OCI-LY7 (cell line): ENCODE results near the gene C9orf153. TPM values are rescaled to one million over a fixed set of nuclear protein-coding genes. Genes with fewer than 3 reads are reported as not detected.

Source experiments
- BruUV-seq: library from RNA; stranded (reverse); fragments of 400-500 nt; replicated peaks from 2 replicates; lab custom pipeline; 2021; lab: Mats Ljungman, UMichigan
- CTCF ChIA-PET: fragments of 300-600 bp; sonication (Branson Sonifier 250); formaldehyde crosslinking; loops from one replicate; lab custom pipeline; 2022; ENCODE audit warnings: antibody characterized with exemption; ENCODE audit not compliant: unreplicated experiment; lab: Charles Lee
- POLR2A ChIA-PET: fragments of 300-600 bp; sonication (Branson Sonifier 250); formaldehyde crosslinking; loops from one replicate; lab custom pipeline; 2022; ENCODE audit warnings: antibody characterized with exemption; lab: Charles Lee
- DNase-seq: peaks from one replicate; pipeline ENCODE4 v3.0.0-alpha.2; 2015; ENCODE audit warnings: low spot score
- H2AFZ ChIP-seq: fragments of 200-600 bp; sonication (generic), shearing (Covaris generic); 2 replicates; pipeline ENCODE4 v1.6.1; 2014; ENCODE audit warnings: mild to moderate bottlenecking, antibody characterized with exemption, low read length, moderate library complexity
- H3K27ac ChIP-seq: fragments of 200-600 bp; sonication (generic); 2 replicates; pipeline ENCODE4 v1.5.1; 2014; ENCODE audit warnings: mixed run types, low read depth, mild to moderate bottlenecking, moderate library complexity, low read length, inconsistent platforms; ENCODE audit not compliant: poor library complexity, severe bottlenecking
- H3K36me3 ChIP-seq: fragments of 200-600 bp; sonication (generic); 2 replicates; pipeline ENCODE4 v1.6.1; 2014; ENCODE audit warnings: mild to moderate bottlenecking, antibody characterized with exemption, low read length, moderate library complexity, mixed read lengths; ENCODE audit not compliant: insufficient read depth
- H3K4me1 ChIP-seq: fragments of 200-600 bp; sonication (generic); 2 replicates; pipeline ENCODE4 v1.5.1; 2014; ENCODE audit warnings: mild to moderate bottlenecking, low read length; ENCODE audit not compliant: insufficient read depth, poor library complexity, severe bottlenecking
- H3K4me2 ChIP-seq: fragments of 200-600 bp; sonication (generic); 2 replicates; pipeline ENCODE4 v1.6.1; 2014; ENCODE audit warnings: mild to moderate bottlenecking, low read length
- H3K4me3 ChIP-seq: fragments of 200-600 bp; sonication (generic); 2 replicates; pipeline ENCODE4 v1.5.1; 2014; ENCODE audit warnings: mild to moderate bottlenecking, low read depth, low read length; ENCODE audit not compliant: poor library complexity, severe bottlenecking
- H3K79me2 ChIP-seq: fragments of 200-600 bp; sonication (generic); 2 replicates; pipeline ENCODE4 v1.6.1; 2016; ENCODE audit warnings: low read depth, mild to moderate bottlenecking, low read length, moderate library complexity, mixed read lengths; ENCODE audit not compliant: insufficient read depth
- H3K9me2 ChIP-seq: fragments of 200-600 bp; sonication (generic); 2 replicates; pipeline ENCODE4 v1.6.1; 2016; ENCODE audit warnings: mild to moderate bottlenecking, low read length, mixed read lengths; ENCODE audit not compliant: insufficient read depth
- H3K9me3 ChIP-seq: fragments of 200-600 bp; sonication (generic); 2 replicates; pipeline ENCODE4 v1.6.1; 2014; ENCODE audit warnings: mild to moderate bottlenecking, mixed run types, low read length, mixed read lengths
- H4K20me1 ChIP-seq: fragments of 200-600 bp; sonication (generic); 2 replicates; pipeline ENCODE4 v1.6.1; 2014; ENCODE audit warnings: mild to moderate bottlenecking, antibody characterized with exemption, low read length, moderate library complexity, mixed read lengths; ENCODE audit not compliant: insufficient read depth
- EZH2phosphoT487 ChIP-seq: fragments of 200-600 bp; sonication (generic); IDR thresholded peaks from 2 replicates; pipeline ENCODE4 v1.6.1; 2018; ENCODE audit warnings: low read depth, borderline replicate concordance, mild to moderate bottlenecking, mixed run types, antibody characterized with exemption, low read length, moderate library complexity, mixed read lengths
- intact Hi-C: fragments of 100-400 bp; cut with micrococcal nuclease; formaldehyde crosslinking; loops from one replicate; pipeline ENCODE4 v1.10.0; 2022; ENCODE audit not compliant: unreplicated experiment
- total RNA-seq, 2 experiments: library from RNA; depleted of rRNA in 1 of 2; stranded (reverse); fragments of >200 nt in 1 of 2; shearing (Covaris generic) in 1 of 2; gene quantifications; 2 replicates each; pipeline ENCODE4 v1.2.3, GENCODE V29; 2014 to 2022
- TF ChIP-seq, protein P1 (sequence below): fragments of 200-600 bp; sonication (generic); conservative IDR thresholded peaks from 2 replicates; pipeline ENCODE4 v1.5.1; 2014; ENCODE audit warnings: mild to moderate bottlenecking, antibody characterized with exemption, low read length, moderate library complexity, mixed read lengths

The C9orf153 gene
- total RNA-seq, 2 experiments from 2014 or later: 0.16 to 0.27 TPM

DNA sequence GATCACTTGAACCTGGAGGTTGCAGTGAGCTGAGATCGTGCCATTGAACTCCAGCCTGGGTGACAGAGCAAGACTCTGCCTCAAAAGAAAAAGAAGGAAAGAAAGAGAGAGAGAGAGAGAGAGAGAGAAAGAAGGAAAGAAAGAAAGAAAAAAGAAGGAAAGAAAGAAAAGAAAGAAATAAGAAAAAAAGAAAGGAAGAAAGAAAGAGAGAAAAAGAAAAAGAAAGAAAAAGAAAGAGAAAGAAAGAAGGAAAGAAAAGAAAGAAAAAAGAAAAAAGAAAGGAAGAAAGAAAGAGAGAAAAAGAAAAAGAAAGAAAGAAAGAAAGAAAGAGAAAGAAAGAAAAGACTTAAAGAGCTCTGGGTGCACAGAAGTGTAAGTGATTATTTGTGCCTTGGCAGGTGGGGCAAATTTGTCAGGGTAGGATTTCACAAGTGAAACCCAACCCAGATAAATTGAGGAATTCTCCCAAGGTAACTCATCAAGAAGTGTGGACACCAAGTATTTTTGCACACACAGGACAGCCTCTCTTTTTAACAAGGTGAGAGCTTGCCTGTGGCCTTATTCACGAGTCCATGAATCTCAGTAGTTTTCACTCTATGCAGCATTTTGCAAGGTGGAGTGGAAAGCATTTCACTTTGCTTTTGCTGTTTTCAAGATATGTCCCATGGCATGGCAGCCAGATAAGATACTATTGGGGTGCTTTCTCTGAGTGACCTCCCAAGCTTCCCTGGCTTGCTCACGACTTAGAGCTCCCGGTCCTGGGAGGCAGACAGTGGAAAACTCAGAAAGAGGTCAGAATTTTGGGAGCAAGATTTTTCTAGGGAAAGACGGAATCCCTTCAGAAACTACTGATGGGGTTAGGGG lies 57.8 kb downstream of the C9orf153 start:
- POLR2A ChIA-PET: interaction anchor here (0.6 to 0.8 kb wide), 3 partner anchors 19 to 1802 kb away, joined by 3 to 6 read pairs (median 4); no protein-coding TSS in a partner anchor

DNA sequence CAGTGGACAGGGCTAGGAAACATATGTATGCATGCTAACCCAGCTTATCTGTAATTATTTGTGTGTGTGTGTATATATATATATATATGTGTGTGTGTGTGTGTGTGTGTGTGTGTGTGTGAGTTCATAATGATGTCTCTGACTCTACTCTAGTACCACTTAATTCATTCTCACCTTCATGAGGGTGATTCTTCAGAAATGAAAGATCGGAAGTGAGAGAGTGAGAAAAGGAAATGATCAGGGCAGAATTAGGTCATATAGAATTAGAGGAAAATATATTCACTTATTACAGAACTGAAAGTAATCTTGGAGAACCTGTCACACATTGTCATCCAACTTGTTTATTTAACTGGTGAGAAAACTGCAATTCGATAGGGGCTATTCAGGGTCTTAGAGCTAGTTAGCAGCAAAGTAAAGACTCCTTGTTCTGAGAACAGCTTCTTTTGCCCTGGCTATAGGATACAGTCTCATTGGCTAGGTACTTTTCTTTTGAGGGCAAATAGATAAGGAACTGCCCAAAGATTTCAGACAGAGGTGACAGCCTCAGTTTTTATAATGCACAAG lies 58.8 kb downstream of the C9orf153 start:
- ChIA-PET CTCF (no interaction called here), POLR2A (interaction anchor here (0.6 to 0.8 kb wide), 2 partner anchors 78 to 1801 kb away, joined by 4 to 6 read pairs; no protein-coding TSS in a partner anchor)
- no peaks in the 10 kb centered on the region for H3K79me2 ChIP-seq
- no peak overlapping the region for H3K27ac ChIP-seq
- H3K9me2 ChIP-seq: no peaks in the 10 kb centered on the region
- H3K4me2 ChIP-seq: no peak overlapping the region
- no peaks in the 10 kb centered on the region for H4K20me1 ChIP-seq
- no peaks in the 10 kb centered on the region for H3K9me3 ChIP-seq
- no TSS peak for BruUV-seq
- intact Hi-C loops: no loop called here
- no peak for DNase-seq
- H3K36me3 ChIP-seq: no peaks in the 10 kb centered on the region
- H3K4me3 ChIP-seq: no peak overlapping the region
- TF ChIP-seq, protein P1, sequence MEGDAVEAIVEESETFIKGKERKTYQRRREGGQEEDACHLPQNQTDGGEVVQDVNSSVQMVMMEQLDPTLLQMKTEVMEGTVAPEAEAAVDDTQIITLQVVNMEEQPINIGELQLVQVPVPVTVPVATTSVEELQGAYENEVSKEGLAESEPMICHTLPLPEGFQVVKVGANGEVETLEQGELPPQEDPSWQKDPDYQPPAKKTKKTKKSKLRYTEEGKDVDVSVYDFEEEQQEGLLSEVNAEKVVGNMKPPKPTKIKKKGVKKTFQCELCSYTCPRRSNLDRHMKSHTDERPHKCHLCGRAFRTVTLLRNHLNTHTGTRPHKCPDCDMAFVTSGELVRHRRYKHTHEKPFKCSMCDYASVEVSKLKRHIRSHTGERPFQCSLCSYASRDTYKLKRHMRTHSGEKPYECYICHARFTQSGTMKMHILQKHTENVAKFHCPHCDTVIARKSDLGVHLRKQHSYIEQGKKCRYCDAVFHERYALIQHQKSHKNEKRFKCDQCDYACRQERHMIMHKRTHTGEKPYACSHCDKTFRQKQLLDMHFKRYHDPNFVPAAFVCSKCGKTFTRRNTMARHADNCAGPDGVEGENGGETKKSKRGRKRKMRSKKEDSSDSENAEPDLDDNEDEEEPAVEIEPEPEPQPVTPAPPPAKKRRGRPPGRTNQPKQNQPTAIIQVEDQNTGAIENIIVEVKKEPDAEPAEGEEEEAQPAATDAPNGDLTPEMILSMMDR: no peak
- no peak for TF ChIP-seq EZH2phosphoT487
- H2AFZ ChIP-seq: no peak overlapping the region
- H3K4me1 ChIP-seq: no peaks in the 10 kb centered on the region

More for the DNA sequence above, 57.8 kb downstream of the C9orf153 start:
- intact Hi-C loops: no loop called here
- no peak overlapping the region for H2AFZ ChIP-seq
- no peaks in the 10 kb centered on the region for H3K36me3 ChIP-seq
- H4K20me1 ChIP-seq: no peaks in the 10 kb centered on the region
- H3K9me3 ChIP-seq: no peaks in the 10 kb centered on the region
- H3K4me1 ChIP-seq: no peaks in the 10 kb centered on the region
- no peaks in the 10 kb centered on the region for H3K79me2 ChIP-seq
- H3K4me2 ChIP-seq: no peak overlapping the region
- no peaks in the 10 kb centered on the region for H3K9me2 ChIP-seq
- no peak for DNase-seq
- no TSS peak for BruUV-seq
- no peak overlapping the region for H3K4me3 ChIP-seq
- TF ChIP-seq, protein P1: no peak
- no peak for TF ChIP-seq EZH2phosphoT487
- H3K27ac ChIP-seq: no peak overlapping the region
- CTCF ChIA-PET: no interaction called here
